H9 (cell line): ENCODE measurements around the gene ATF7. TPM values are rescaled to one million over a fixed set of nuclear protein-coding genes. Genes with fewer than 3 reads are reported as not detected.
A peak's percentile ranks its signal among the peaks of the same experiment; 100 is the strongest.

Experiments used
- DNase-seq: peaks from one replicate; pipeline ENCODE4 v3.0.0-alpha.2; 2017
- H2AFZ ChIP-seq: one replicate; pipeline ENCODE4 v1.6.1; 2013; ENCODE audit warnings: mild to moderate bottlenecking, low read length, control low read depth, moderate library complexity
- H2AK5ac ChIP-seq: 2 replicates; pipeline ENCODE4 v1.6.1; 2013; ENCODE audit warnings: low read length, control low read depth, mixed read lengths; ENCODE audit not compliant: insufficient read length
- H2BK120ac ChIP-seq: one replicate; pipeline ENCODE4 v1.6.1; 2013; ENCODE audit warnings: low read depth, mild to moderate bottlenecking, low read length, control low read depth, inconsistent platforms; ENCODE audit not compliant: poor library complexity, severe bottlenecking
- H2BK12ac ChIP-seq: 2 replicates; pipeline ENCODE4 v1.6.1; 2013; ENCODE audit warnings: low read length, control low read depth, mixed read lengths, low read depth; ENCODE audit not compliant: insufficient read length
- H2BK15ac ChIP-seq: 2 replicates; pipeline ENCODE4 v1.6.1; 2013; ENCODE audit warnings: low read depth, low read length, control low read depth
- H2BK20ac ChIP-seq: one replicate; pipeline ENCODE4 v1.6.1; 2013; ENCODE audit warnings: low read depth, mild to moderate bottlenecking, low read length, control low read depth, inconsistent platforms; ENCODE audit not compliant: poor library complexity, severe bottlenecking
- H2BK5ac ChIP-seq: 2 replicates; pipeline ENCODE4 v1.6.1; 2013; ENCODE audit warnings: low read length, control low read depth, mixed read lengths; ENCODE audit not compliant: insufficient read length
- H3K14ac ChIP-seq: 2 replicates; pipeline ENCODE4 v1.6.1; 2013; ENCODE audit warnings: low read length, control low read depth; ENCODE audit not compliant: insufficient read depth
- H3K18ac ChIP-seq: 2 replicates; pipeline ENCODE4 v1.6.1; 2013; ENCODE audit warnings: low read depth, mild to moderate bottlenecking, mixed read lengths, low read length, control low read depth; ENCODE audit not compliant: insufficient read length
- H3K23ac ChIP-seq: 2 replicates; pipeline ENCODE4 v1.6.1; 2013; ENCODE audit warnings: low read length, control low read depth, mixed read lengths, low read depth; ENCODE audit not compliant: insufficient read length
- H3K23me2 ChIP-seq: 2 replicates; pipeline ENCODE4 v1.6.1; 2013; ENCODE audit warnings: low read depth, mild to moderate bottlenecking, mixed read lengths, low read length, control low read depth; ENCODE audit not compliant: insufficient read length, poor library complexity, severe bottlenecking
- H3K27ac ChIP-seq: 2 replicates; pipeline ENCODE4 v1.5.1; 2013; ENCODE audit warnings: low read length, control low read depth, mixed read lengths, low read depth; ENCODE audit not compliant: insufficient read length
- H3K27me3 ChIP-seq: 2 replicates; pipeline ENCODE4 v1.6.1; 2013; ENCODE audit warnings: low read length, control low read depth, inconsistent platforms; ENCODE audit not compliant: insufficient read depth
- H3K4ac ChIP-seq: 2 replicates; pipeline ENCODE4 v1.6.1; 2013; ENCODE audit warnings: low read depth, mild to moderate bottlenecking, control low read depth, inconsistent platforms, low read length, moderate library complexity
- H3K4me1 ChIP-seq: 2 replicates; pipeline ENCODE4 v1.6.1; 2013; ENCODE audit warnings: low read length, control low read depth, inconsistent platforms; ENCODE audit not compliant: insufficient read depth
- H3K4me2 ChIP-seq: 2 replicates; pipeline ENCODE4 v1.6.1; 2013; ENCODE audit warnings: low read length, control low read depth, mixed read lengths; ENCODE audit not compliant: insufficient read length, insufficient read depth
- H3K56ac ChIP-seq: 2 replicates; pipeline ENCODE4 v1.6.1; 2013; ENCODE audit warnings: low read depth, mild to moderate bottlenecking, mixed read lengths, low read length, control low read depth; ENCODE audit not compliant: insufficient read length
- H3K79me1 ChIP-seq: 2 replicates; pipeline ENCODE4 v1.6.1; 2013; ENCODE audit warnings: low read depth, mild to moderate bottlenecking, moderate library complexity, low read length, control low read depth, inconsistent platforms; ENCODE audit not compliant: insufficient read depth, poor library complexity, severe bottlenecking
- H3K79me2 ChIP-seq: 2 replicates; pipeline ENCODE4 v1.6.1; 2013; ENCODE audit warnings: low read length, control low read depth, inconsistent platforms; ENCODE audit not compliant: insufficient read depth
- H3K9ac ChIP-seq: 2 replicates; pipeline ENCODE4 v1.6.1; 2013; ENCODE audit warnings: low read length, control low read depth, mixed read lengths; ENCODE audit not compliant: insufficient read length; ENCODE audit errors: extremely low read depth
- H3K9me3 ChIP-seq: one replicate; pipeline ENCODE4 v1.6.1; 2013; ENCODE audit warnings: low read depth, low read length, inconsistent platforms; ENCODE audit not compliant: control insufficient read depth
- H3T11ph ChIP-seq: one replicate; pipeline ENCODE4 v1.6.1; 2013; ENCODE audit warnings: mild to moderate bottlenecking, low read length, control low read depth, inconsistent platforms
- H4K20me1 ChIP-seq: one replicate; pipeline ENCODE4 v1.6.1; 2013; ENCODE audit not compliant: control insufficient read depth, insufficient read length, insufficient read depth
- H4K5ac ChIP-seq: 2 replicates; pipeline ENCODE4 v1.6.1; 2013; ENCODE audit warnings: low read depth, mild to moderate bottlenecking, mixed read lengths, low read length, control low read depth; ENCODE audit not compliant: insufficient read length
- H4K8ac ChIP-seq: replicated peaks from 2 replicates; pipeline ENCODE4 v1.6.1; 2013; ENCODE audit warnings: low read length, control low read depth, mixed read lengths, low read depth; ENCODE audit not compliant: insufficient read length
- H4K91ac ChIP-seq: 2 replicates; pipeline ENCODE4 v1.6.1; 2013; ENCODE audit warnings: low read depth, mild to moderate bottlenecking, moderate library complexity, mixed read lengths, low read length, control low read depth; ENCODE audit not compliant: insufficient read length
- H3K27ac Mint-ChIP-seq, 3 experiments: 2 replicates in 2 of 3; 3 replicates in 1 of 3; pipeline ENCODE4 v1.8.0; 2020 to 2021; ENCODE audit warnings: mixed read lengths in 3 of 3, mild to moderate bottlenecking in 1 of 3, moderate library complexity in 1 of 3
- H3K27me3 Mint-ChIP-seq: 2 replicates; pipeline ENCODE4 v1.8.0; 2021; ENCODE audit warnings: low read depth, mild to moderate bottlenecking, moderate library complexity, mixed read lengths
- H3K36me3 Mint-ChIP-seq, 3 experiments: 2 replicates in 2 of 3; 3 replicates in 1 of 3; pipeline ENCODE4 v1.8.0; 2020 to 2021; ENCODE audit warnings: low read depth in 3 of 3, mixed read lengths in 3 of 3; ENCODE audit not compliant: insufficient read depth in 1 of 3
- H3K4me1 Mint-ChIP-seq, 2 experiments: 2 replicates each; pipeline ENCODE4 v1.8.0; 2020; ENCODE audit warnings: mixed read lengths in 2 of 2
- H3K4me3 Mint-ChIP-seq, 2 experiments: 2 replicates in 1 of 2; 3 replicates in 1 of 2; pipeline ENCODE4 v1.8.0; 2020 to 2021; ENCODE audit warnings: mild to moderate bottlenecking in 2 of 2, mixed read lengths in 2 of 2, moderate library complexity in 1 of 2
- H3K9me3 Mint-ChIP-seq, 2 experiments: 2 replicates in 1 of 2; 3 replicates in 1 of 2; pipeline ENCODE4 v1.8.0; 2020; ENCODE audit warnings: mild to moderate bottlenecking in 2 of 2, mixed read lengths in 2 of 2, moderate library complexity in 1 of 2
- WGBS: extraction: QIAGEN DNeasy Blood & Tissue Kit; methylation state at CpG from one replicate; pipeline ENCODE4 v1.1.7; 2013; ENCODE audit warnings: missing lambda C conversion rate, low lambda C conversion rate, mixed read lengths; ENCODE audit not compliant: insufficient read length; ENCODE audit errors: extremely low coverage; 5-methylcytosine and 5-hydroxymethylcytosine counted together
- total RNA-seq: library from RNA; stranded (reverse); gene quantifications from 2 replicates; pipeline ENCODE4 v1.2.1, GENCODE V29; 2021
- TF ChIP-seq, protein P1 (sequence below): fragments of 200-600 bp; sonication (generic); conservative IDR thresholded peaks from 3 replicates; pipeline ENCODE4 v1.8.0; 2021; ENCODE audit warnings: antibody characterized with exemption, mild to moderate bottlenecking

Gene ATF7
- total RNA-seq, 1 experiment from 2014 or later, result 17.7 TPM

DNA sequence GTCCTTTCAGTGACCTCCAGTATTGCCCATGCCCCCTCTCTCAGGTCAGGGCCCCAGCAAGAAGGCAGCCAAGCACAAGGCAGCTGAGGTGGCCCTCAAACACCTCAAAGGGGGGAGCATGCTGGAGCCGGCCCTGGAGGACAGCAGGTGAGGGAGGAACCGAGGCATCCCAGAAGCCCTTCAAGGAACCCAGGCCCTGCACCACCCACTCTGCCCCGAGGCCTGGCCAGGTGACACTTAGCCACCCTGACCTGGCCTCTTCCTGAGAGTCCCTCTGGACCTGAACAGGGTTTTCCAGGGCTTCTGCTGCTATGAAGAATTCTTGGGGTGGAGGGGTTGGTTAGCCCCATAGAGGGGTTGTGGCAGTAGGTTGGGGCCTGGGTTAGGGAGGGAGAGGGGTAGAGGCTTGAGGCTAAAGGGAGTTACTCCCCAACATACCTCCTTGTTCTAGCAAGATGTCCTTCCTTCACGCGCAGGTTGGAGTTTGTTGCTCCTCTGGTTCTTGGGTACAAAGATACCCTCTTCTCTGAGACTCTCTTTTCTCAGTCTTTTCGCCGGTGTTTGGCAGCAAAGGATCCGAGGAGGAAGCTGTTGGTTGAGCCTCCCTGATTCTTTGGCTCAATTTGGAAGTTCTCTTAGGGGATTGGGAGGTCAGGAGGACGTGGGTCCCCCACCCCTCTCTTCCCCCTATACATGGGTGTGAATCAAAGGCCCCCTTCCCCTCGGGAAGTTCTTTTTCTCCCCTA is 123.0 kb downstream of the ATF7 start:
- Histone ChIP-seq H3K4ac (no peak overlapping the region), H3K27ac (no peak overlapping the region), H2BK120ac (no peak overlapping the region), H3K14ac (no peak overlapping the region), H3K56ac (no peak overlapping the region), H2BK12ac (no peak overlapping the region), H2BK5ac (no peak overlapping the region), H3K23me2 (peaks cover 20% of the 10 kb centered on the region), H2AFZ (no peak overlapping the region), H3K9me3 (no peaks in the 10 kb centered on the region), H3K9ac (no peak overlapping the region), H3T11ph (no peak overlapping the region), H3K4me2 (no peak overlapping the region), H3K27me3 (no peaks in the 10 kb centered on the region), H3K18ac (no peak overlapping the region), H3K4me1 (peaks cover 5% of the 10 kb centered on the region; the same call in 1 of the 2 replicates), H4K5ac (no peak overlapping the region), H3K79me2 (no peaks in the 10 kb centered on the region; the same call in 1 of the 2 replicates), H2BK20ac (no peak overlapping the region), H2BK15ac (no peak overlapping the region), H4K8ac (no peak overlapping the region), H3K23ac (no peak overlapping the region), H3K79me1 (peaks cover 5% of the 10 kb centered on the region), H2AK5ac (no peak overlapping the region), H4K20me1 (no peaks in the 10 kb centered on the region), H4K91ac (no peak overlapping the region)
- no CpG with 5 or more reads among the region's 10 CpGs for WGBS
- no peaks in the 10 kb centered on the region for H3K27me3 Mint-ChIP-seq
- TF ChIP-seq, protein P1, sequence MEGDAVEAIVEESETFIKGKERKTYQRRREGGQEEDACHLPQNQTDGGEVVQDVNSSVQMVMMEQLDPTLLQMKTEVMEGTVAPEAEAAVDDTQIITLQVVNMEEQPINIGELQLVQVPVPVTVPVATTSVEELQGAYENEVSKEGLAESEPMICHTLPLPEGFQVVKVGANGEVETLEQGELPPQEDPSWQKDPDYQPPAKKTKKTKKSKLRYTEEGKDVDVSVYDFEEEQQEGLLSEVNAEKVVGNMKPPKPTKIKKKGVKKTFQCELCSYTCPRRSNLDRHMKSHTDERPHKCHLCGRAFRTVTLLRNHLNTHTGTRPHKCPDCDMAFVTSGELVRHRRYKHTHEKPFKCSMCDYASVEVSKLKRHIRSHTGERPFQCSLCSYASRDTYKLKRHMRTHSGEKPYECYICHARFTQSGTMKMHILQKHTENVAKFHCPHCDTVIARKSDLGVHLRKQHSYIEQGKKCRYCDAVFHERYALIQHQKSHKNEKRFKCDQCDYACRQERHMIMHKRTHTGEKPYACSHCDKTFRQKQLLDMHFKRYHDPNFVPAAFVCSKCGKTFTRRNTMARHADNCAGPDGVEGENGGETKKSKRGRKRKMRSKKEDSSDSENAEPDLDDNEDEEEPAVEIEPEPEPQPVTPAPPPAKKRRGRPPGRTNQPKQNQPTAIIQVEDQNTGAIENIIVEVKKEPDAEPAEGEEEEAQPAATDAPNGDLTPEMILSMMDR, result no peak
- H3K27ac Mint-ChIP-seq, result no peak overlapping the region; a peak in 1 of 7 replicates
- H3K4me1 Mint-ChIP-seq, result peaks cover 19 to 32% of the 10 kb centered on the region in 2 experiments
- no peaks in the 10 kb centered on the region for H3K9me3 Mint-ChIP-seq
- H3K4me3 Mint-ChIP-seq, result peak overlapping the region; percentile 16 to 30; a peak in 2 of 5 replicates
- H3K36me3 Mint-ChIP-seq, result peaks cover 19 to 36% (median 29%) of the 10 kb centered on the region in 3 experiments
- DNase-seq, result no peak
